AG04449 (cell line): ENCODE data around the gene MFF.

ENCODE experiments used
- CTCF ChIA-PET: fragments of 350-600 bp; formaldehyde crosslinking; extraction: SDS; loops from one replicate; lab custom pipeline; 2021; ENCODE audit warnings: antibody characterized with exemption; lab: Yijun Ruan, JAX
- POLR2A ChIA-PET: fragments of 400-600, 350-600 bp; formaldehyde crosslinking; extraction: SDS; loops from one replicate; lab custom pipeline; 2020; ENCODE audit warnings: antibody characterized with exemption, inconsistent platforms; lab: Yijun Ruan, JAX
- DNase-seq: peaks from one replicate; pipeline ENCODE4 v3.0.0-alpha.2; 2010; ENCODE audit warnings: low read depth, low spot score
- H3K4me3 ChIP-seq: 2 replicates; pipeline ENCODE4 v1.5.1; 2011; ENCODE audit warnings: low read depth, mild to moderate bottlenecking, control low read depth, low read length
- CTCF ChIP-seq: IDR thresholded peaks from one replicate; pipeline ENCODE4 v1.5.1; 2011; ENCODE audit warnings: mild to moderate bottlenecking, moderate library complexity, low read length, control low read depth, inconsistent platforms; ENCODE audit not compliant: insufficient read depth; ENCODE audit errors: missing control alignments

MFF gene

DNA sequence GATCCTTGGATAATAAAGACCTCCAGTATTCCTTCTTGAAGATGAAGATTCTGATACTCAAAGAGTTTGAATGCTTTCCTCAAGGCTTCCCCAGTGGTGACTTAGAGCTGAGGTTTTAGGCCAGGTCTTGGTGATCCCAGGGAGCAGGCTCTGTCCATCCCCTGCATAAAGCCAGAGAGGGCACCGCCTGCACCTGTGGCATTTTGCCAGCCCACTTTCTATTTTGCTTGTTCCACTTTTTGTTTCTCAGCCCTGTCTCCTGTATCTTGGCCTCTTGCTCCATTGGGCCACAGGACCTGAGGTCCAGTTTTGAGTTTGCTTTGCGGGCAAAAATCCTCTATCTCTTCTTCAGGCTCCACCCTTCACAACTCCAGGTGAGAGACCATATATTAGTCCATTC is 69.3 kb downstream of the MFF start:
- no peak overlapping the region for H3K4me3 ChIP-seq
- CTCF ChIA-PET, result interaction anchor here (1.2 to 2.6 kb wide), 2 partner anchors 11 to 371 kb away, joined by 3 to 15 read pairs; no protein-coding TSS in a partner anchor
- no peak for TF ChIP-seq CTCF
- POLR2A ChIA-PET, result no interaction called here
- DNase-seq, result no peak

DNA sequence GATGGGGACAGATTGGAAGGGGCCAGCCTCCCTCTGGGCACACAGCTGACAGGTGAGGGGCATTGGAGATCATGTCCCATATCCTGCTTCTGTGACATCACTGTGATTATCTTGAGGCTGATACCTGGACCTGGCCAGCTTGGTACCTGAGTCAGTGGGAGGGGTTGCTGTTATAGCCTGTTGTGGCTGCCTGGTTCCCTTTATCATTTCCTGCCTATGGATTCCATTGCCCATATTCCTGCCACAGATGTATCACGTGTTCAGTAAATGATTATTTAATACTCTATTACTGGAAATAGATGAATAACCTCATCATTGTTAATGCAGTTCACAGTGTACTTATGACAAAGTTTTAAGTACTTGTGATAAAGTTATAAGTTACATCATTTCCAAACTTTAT is 70.5 kb downstream of the MFF start:
- ChIA-PET CTCF (interaction anchor here (2.6 kb wide), 1 partner anchor 10 kb away, joined by 10 read pairs; no protein-coding TSS in a partner anchor), POLR2A (no interaction called here)
- no peak for DNase-seq
- H3K4me3 ChIP-seq, result no peak overlapping the region
- no peak for TF ChIP-seq CTCF

DNA sequence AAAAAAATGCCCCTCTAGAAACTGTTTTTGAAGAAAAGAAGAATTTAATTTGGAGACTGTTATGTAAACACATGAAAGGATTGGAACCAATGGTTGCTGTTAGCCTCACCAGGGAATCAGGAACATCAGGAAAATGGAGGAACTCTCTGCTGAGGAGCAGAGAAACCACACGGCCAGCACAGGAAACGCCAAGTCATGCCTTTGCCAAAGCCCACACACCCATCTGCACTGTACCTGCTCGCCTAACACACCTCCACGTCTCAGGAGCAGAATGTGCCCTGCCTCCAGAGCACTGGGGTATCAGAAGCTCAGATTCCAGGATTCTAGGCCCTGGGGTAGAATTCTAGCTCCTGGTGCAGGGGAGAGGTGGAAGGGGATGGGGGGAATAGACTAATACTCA is 72.5 kb downstream of the MFF start:
- no peak for DNase-seq
- no peak for TF ChIP-seq CTCF
- CTCF ChIA-PET, result interaction anchor here (1.2 to 2.6 kb wide), 3 partner anchors 8 to 82 kb away, joined by 3 to 10 read pairs (median 3); no protein-coding TSS in a partner anchor
- no peak overlapping the region for H3K4me3 ChIP-seq
- POLR2A ChIA-PET, result no interaction called here

DNA sequence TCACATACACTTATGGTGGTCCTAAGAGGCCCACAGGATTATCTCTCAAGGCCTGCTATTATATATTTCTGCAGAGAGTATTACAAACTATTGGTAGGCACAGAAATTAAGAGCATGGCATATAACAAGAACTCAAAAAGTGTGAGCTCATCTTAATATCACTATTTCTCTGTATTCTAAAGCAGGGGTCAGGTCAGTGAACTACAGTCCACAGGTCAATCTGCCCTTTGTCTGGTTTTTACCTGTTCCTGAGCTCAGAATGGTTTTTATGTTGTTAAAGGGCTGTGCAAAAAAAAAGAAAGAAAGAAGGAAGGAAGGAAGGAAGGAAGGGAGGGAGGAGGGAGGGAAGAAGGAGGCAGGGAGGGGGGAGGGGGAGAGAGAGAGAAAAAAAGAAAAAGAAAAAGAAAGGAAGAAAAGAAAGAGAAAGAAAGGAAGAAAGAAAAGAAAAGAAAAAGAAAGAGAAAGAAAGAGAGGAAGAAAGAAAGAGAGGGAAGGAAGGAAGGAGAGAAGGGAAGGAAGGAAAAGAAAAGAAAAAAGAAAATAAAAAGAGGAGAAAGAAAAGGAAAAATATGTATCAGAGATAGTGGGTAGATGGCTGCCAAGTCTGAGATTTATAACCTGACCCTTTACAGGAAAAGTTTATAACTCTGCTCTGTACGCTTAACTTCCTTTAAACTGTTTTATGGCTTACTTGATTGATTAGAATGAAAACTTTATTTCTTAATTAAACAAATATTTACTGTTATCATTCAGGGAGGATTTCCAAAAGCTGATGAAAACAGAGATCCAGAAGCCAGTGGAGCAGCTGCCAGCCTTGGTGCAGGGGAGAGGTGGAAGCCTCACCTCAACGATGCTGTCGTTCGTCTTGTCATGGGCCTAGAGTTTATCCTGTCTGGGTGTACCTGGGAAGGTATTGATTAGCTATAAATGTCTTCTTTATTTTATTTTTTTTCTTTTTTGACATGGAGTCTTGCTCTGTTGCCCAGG is 73.9 kb downstream of the MFF start:
- POLR2A ChIA-PET, result no interaction called here
- CTCF ChIA-PET, result interaction anchor here (1.2 to 2.6 kb wide), 3 partner anchors 13 to 368 kb away, joined by 3 to 14 read pairs (median 3); no protein-coding TSS in a partner anchor
- TF ChIP-seq CTCF, result no peak
- no peak for DNase-seq
- H3K4me3 ChIP-seq, result no peak overlapping the region

- ChIA-PET POLR2A (no interaction called here), CTCF (interaction anchor here (2.0 to 2.2 kb wide), 2 partner anchors 70 to 364 kb away, joined by 6 to 13 read pairs; partner anchors contain the start of gene AGFG1)
- DNase-seq, result no peak
- TF ChIP-seq CTCF, result no peak
- H3K4me3 ChIP-seq, result no peak overlapping the region
Measured at GRCh38 chr2:227401550-227401949, 76.5 kb downstream of the MFF start.

GRCh38 chr2:227402321-227402720 is 77.3 kb downstream of the MFF start:
- no peak for TF ChIP-seq CTCF
- POLR2A ChIA-PET, result no interaction called here
- no peak for DNase-seq

More at GRCh38 chr2:227402321-227402720, 77.3 kb downstream of the MFF start:
- H3K4me3 ChIP-seq, result no peak overlapping the region
- CTCF ChIA-PET, result interaction anchor here (0.7 to 2.2 kb wide), 4 partner anchors 25 to 489 kb away, joined by 3 to 13 read pairs (median 4); partner anchors contain the start of gene AGFG1
